ENCODE data around the gene CRTC3. TPM values are rescaled to one million over a fixed set of nuclear protein-coding genes. Genes with fewer than 3 reads are reported as not detected.

CRTC3 gene
- total RNA-seq, 1 experiment from 2014 or later = 25.9 TPM

DNA sequence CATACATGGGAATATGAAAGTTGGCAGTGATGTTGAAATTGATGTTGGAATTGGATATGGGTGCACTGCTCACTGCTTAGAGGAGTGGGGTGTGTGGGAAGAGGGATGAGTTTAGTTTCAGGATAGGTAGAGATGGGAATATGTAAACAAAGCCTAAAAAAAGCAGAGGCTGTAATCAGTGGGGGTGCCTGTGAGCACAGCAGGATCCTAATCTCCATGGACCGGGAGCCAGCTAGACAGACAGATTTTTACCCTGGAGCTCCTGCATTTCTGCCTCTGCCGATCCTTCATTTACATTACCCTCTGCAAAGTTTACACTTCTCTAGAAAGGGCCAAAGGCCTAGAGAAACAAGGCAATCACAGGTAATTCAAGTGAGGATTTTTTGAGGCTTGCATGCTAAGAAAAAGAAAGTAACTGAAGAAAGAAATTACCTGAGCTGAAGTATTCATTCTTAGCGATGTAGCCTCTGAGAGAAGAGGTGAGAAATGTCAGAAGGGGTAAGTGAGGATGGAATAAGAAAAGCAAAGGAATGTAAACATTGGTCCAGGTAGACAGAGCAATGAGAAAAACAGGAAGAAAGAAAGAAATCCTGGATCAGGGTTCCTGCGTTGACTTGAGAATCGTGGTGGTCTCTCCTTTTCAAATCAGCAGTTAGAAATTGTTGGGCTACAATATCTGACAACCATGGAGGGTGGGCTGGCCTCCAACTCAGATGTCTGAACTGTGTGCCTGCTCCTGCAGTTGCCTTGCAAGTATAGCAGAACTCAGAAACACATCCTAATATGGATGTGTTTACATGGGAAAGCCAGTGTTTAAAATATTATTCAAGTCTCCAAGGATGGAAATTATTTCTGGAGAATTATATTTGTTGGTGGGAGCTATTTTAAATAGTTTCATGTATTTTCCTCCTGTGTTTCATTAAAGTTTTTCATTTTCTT is 79.8 kb downstream of the CRTC3 start:
- Mint-ChIP-seq H3K4me3 (ENCODE audit: unreplicated experiment) (no peak overlapping the region), H3K27ac (ENCODE audit: low read depth, unreplicated experiment) (no peak overlapping the region), H3K36me3 (ENCODE audit: insufficient read depth, unreplicated experiment) (peaks cover 32% of the 10 kb centered on the region), H3K9me3 (ENCODE audit: unreplicated experiment) (no peaks in the 10 kb centered on the region), H3K27me3 (ENCODE audit: insufficient read depth, unreplicated experiment) (no peaks in the 10 kb centered on the region), H3K4me1 (ENCODE audit: insufficient read depth, unreplicated experiment) (no peaks in the 10 kb centered on the region)
- no TSS peak for BruUV-seq (replicated peaks)
- no peak for DNase-seq (ENCODE audit: unreplicated experiment)
- CTCF ChIA-PET = no interaction called here
- POLR2A ChIA-PET = interaction anchor here (0.6 kb wide), 2 partner anchors 20 to 408 kb away, joined by 3 to 6 read pairs; no protein-coding TSS in a partner anchor
- intact Hi-C loops (cut with micrococcal nuclease) = loop anchor here (10.0 kb wide), 1 partner anchor 285 kb away; no protein-coding TSS in a partner anchor
- TF ChIP-seq CTCF (IDR thresholded peaks at IDR 0.05; ENCODE audit: unreplicated experiment) = no peak

DNA sequence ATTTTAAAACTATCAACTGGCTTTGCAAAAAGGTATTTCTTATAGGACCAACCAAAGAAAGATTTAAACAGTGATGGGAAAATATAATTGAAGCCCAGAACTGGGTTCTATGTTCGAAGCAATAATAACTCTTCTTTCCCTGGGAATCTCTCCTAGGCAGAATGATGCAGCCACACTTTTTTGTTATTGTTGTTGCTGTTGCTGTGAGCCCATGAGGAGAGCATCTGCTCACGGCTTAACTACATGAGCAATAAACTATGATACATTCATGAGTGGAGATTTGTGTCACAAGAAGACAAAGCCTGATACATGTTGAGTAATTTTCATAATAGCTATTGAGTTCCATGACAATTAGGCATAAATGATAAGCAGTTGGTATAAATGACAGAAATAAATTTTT is 80.5 kb downstream of the CRTC3 start:
- ChIA-PET POLR2A (interaction anchor here (0.6 kb wide), 1 partner anchor 20 kb away, joined by 6 read pairs; no protein-coding TSS in a partner anchor), CTCF (no interaction called here)
- intact Hi-C loops (cut with micrococcal nuclease) = no loop called here
- Mint-ChIP-seq H3K36me3 (ENCODE audit: insufficient read depth, unreplicated experiment) (peaks cover 25% of the 10 kb centered on the region), H3K4me1 (ENCODE audit: insufficient read depth, unreplicated experiment) (no peaks in the 10 kb centered on the region), H3K27me3 (ENCODE audit: insufficient read depth, unreplicated experiment) (no peaks in the 10 kb centered on the region), H3K9me3 (ENCODE audit: unreplicated experiment) (no peaks in the 10 kb centered on the region), H3K4me3 (ENCODE audit: unreplicated experiment) (no peak overlapping the region), H3K27ac (ENCODE audit: low read depth, unreplicated experiment) (no peak overlapping the region)
- BruUV-seq (replicated peaks) = no TSS peak
- no peak for TF ChIP-seq CTCF (IDR thresholded peaks at IDR 0.05; ENCODE audit: unreplicated experiment)
- no peak for DNase-seq (ENCODE audit: unreplicated experiment)

- TF ChIP-seq CTCF (IDR thresholded peaks at IDR 0.05; ENCODE audit: unreplicated experiment) = no peak
- no peak for DNase-seq (ENCODE audit: unreplicated experiment)
- Mint-ChIP-seq H3K4me1 (ENCODE audit: insufficient read depth, unreplicated experiment) (no peaks in the 10 kb centered on the region), H3K4me3 (ENCODE audit: unreplicated experiment) (no peak overlapping the region), H3K36me3 (ENCODE audit: insufficient read depth, unreplicated experiment) (peaks cover 26% of the 10 kb centered on the region), H3K9me3 (ENCODE audit: unreplicated experiment) (no peaks in the 10 kb centered on the region), H3K27me3 (ENCODE audit: insufficient read depth, unreplicated experiment) (no peaks in the 10 kb centered on the region), H3K27ac (ENCODE audit: low read depth, unreplicated experiment) (no peak overlapping the region)
- ChIA-PET POLR2A (no interaction called here), CTCF (interaction anchor here (0.7 kb wide), 1 partner anchor 102 kb away, joined by 3 read pairs; no protein-coding TSS in a partner anchor)
- intact Hi-C loops (cut with micrococcal nuclease) = no loop called here
- BruUV-seq (replicated peaks) = no TSS peak
Observed at GRCh38 chr15:90611157-90611556, 81.4 kb downstream of the CRTC3 start.

- TF ChIP-seq CTCF (IDR thresholded peaks at IDR 0.05; ENCODE audit: unreplicated experiment) = no peak
- intact Hi-C loops (cut with micrococcal nuclease) = no loop called here
- no TSS peak for BruUV-seq (replicated peaks)
- no peak overlapping the region for H3K4me3 Mint-ChIP-seq (ENCODE audit: unreplicated experiment)
- H3K4me1 Mint-ChIP-seq (ENCODE audit: insufficient read depth, unreplicated experiment) = no peaks in the 10 kb centered on the region
- ChIA-PET POLR2A (no interaction called here), CTCF (no interaction called here)
- no peak overlapping the region for H3K27ac Mint-ChIP-seq (ENCODE audit: low read depth, unreplicated experiment)
- no peaks in the 10 kb centered on the region for H3K9me3 Mint-ChIP-seq (ENCODE audit: unreplicated experiment)
- H3K27me3 Mint-ChIP-seq (ENCODE audit: insufficient read depth, unreplicated experiment) = no peaks in the 10 kb centered on the region
- peaks cover 51% of the 10 kb centered on the region for H3K36me3 Mint-ChIP-seq (ENCODE audit: insufficient read depth, unreplicated experiment)
- DNase-seq (ENCODE audit: unreplicated experiment) = no peak
Observed at GRCh38 chr15:90617171-90617570, 87.4 kb downstream of the CRTC3 start.
